ENCODE results near the gene TECTA. TPM values are rescaled to one million over a fixed set of nuclear protein-coding genes. Genes with fewer than 3 reads are reported as not detected.

The TECTA gene
- polyA plus RNA-seq, 1 donor from 2014 or later, result 3.3 TPM

DNA sequence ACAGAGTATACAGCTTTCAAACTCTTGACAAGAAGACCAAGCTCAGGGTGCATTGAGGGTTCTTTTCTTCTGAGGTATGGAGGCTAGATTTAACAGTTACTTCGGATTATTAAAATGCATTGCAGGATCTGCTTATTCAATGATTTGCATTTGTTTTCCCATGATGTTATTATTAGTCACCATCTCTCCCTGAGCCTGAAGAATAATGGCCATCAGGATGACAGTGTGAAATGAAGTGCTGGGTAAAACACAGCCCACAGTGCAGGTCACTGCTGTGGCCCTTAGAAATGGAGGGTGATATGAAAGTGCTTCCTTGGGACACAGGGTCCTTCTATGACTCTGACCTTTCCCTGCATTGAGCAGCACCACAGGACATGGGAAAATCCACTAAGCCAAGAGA, 40.0 kb downstream of the TECTA start:
- no peaks in the 10 kb centered on the region for H4K20me1 ChIP-seq (ENCODE audit: insufficient read depth)
- no peak overlapping the region for H3K27ac ChIP-seq (ENCODE audit: low read length)
- H2AFZ ChIP-seq (ENCODE audit: low read depth, low read length), result no peak overlapping the region
- no peaks in the 10 kb centered on the region for H3K79me2 ChIP-seq (replicated peaks; ENCODE audit: insufficient read depth, low read length)
- H3K4me3 ChIP-seq (ENCODE audit: low read length), result no peak overlapping the region
- no peaks in the 10 kb centered on the region for H3F3A ChIP-seq (ENCODE audit: insufficient read depth, low read length, poor library complexity, severe bottlenecking)
- no peaks in the 10 kb centered on the region for H3K9me2 ChIP-seq (ENCODE audit: insufficient read depth, low read length)
- no peaks in the 10 kb centered on the region for H3K36me3 ChIP-seq (ENCODE audit: insufficient read depth, low read length)
- no peaks in the 10 kb centered on the region for H3K27me3 ChIP-seq (ENCODE audit: insufficient read depth, low read depth, low read length)
- TF ChIP-seq RAD21 (conservative IDR thresholded peaks at IDR 0.05) (no peak), SMC3 (conservative IDR thresholded peaks at IDR 0.05; ENCODE audit: poor library complexity) (no peak), EP300 (conservative IDR thresholded peaks at IDR 0.05; ENCODE audit: poor library complexity, severe bottlenecking) (no peak), POLR2AphosphoS5 (IDR thresholded peaks at IDR 0.05) (no peak), MXI1 (conservative IDR thresholded peaks at IDR 0.05; ENCODE audit: poor library complexity, severe bottlenecking) (no peak)
- TF ChIP-seq, protein P1, sequence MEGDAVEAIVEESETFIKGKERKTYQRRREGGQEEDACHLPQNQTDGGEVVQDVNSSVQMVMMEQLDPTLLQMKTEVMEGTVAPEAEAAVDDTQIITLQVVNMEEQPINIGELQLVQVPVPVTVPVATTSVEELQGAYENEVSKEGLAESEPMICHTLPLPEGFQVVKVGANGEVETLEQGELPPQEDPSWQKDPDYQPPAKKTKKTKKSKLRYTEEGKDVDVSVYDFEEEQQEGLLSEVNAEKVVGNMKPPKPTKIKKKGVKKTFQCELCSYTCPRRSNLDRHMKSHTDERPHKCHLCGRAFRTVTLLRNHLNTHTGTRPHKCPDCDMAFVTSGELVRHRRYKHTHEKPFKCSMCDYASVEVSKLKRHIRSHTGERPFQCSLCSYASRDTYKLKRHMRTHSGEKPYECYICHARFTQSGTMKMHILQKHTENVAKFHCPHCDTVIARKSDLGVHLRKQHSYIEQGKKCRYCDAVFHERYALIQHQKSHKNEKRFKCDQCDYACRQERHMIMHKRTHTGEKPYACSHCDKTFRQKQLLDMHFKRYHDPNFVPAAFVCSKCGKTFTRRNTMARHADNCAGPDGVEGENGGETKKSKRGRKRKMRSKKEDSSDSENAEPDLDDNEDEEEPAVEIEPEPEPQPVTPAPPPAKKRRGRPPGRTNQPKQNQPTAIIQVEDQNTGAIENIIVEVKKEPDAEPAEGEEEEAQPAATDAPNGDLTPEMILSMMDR (IDR thresholded peaks at IDR 0.05; ENCODE audit: poor library complexity, severe bottlenecking), result no peak
- no peak overlapping the region for H3K4me2 ChIP-seq (ENCODE audit: low read length)
- H3K9me3 ChIP-seq (ENCODE audit: low read length), result no peaks in the 10 kb centered on the region
- H3K9ac ChIP-seq (ENCODE audit: low read length), result no peak overlapping the region

DNA sequence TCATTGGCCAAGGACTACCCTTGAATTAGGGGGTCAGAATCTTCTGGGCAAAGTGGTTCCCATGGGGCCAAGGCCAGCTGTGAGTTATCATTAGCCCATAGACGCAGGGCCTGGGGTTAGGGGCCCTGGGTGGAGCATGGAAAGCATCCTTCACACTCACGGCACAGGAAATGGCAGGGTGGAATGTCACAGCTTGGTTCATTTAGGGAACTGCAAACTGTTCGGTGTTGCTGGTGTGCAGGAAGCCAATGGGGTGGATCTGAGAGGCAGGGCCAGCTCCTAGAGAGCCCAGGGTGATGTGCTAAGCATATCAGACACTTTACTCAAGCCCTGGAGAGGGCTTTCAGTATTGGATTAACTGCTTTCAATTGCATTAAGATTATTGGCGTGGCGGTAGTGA, 42.9 kb downstream of the TECTA start:
- Histone ChIP-seq H3K9me3 (ENCODE audit: low read length) (no peaks in the 10 kb centered on the region), H3K79me2 (replicated peaks; ENCODE audit: insufficient read depth, low read length) (no peaks in the 10 kb centered on the region), H3K4me3 (ENCODE audit: low read length) (no peak overlapping the region), H3K36me3 (ENCODE audit: insufficient read depth, low read length) (no peaks in the 10 kb centered on the region), H2AFZ (ENCODE audit: low read depth, low read length) (no peak overlapping the region), H3K9me2 (ENCODE audit: insufficient read depth, low read length) (no peaks in the 10 kb centered on the region), H3K4me2 (ENCODE audit: low read length) (no peak overlapping the region), H4K20me1 (ENCODE audit: insufficient read depth) (no peaks in the 10 kb centered on the region), H3K9ac (ENCODE audit: low read length) (no peak overlapping the region), H3K27ac (ENCODE audit: low read length) (no peak overlapping the region), H3K27me3 (ENCODE audit: insufficient read depth, low read depth, low read length) (no peaks in the 10 kb centered on the region), H3F3A (ENCODE audit: insufficient read depth, low read length, poor library complexity, severe bottlenecking) (no peaks in the 10 kb centered on the region)
- no peak for TF ChIP-seq POLR2AphosphoS5 (IDR thresholded peaks at IDR 0.05)

DNA sequence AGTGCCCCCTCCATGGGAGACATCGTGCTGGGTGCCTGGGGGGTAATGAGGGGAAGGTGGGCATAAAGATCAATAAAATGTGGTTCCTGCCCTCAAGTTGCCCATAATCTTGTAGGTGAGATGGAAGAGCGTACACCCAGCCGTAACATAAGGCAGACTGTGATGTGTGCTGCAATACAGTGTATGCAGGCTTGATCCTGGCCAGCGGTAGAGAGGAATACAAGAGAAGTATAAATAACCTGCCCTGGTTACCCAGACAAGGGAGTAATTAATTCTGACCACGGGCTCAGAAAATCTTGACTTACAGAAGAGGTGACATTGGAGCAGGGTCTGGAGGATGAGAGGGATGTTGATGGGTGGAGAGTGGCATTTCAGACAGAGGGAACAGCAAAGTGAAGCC, 43.7 kb downstream of the TECTA start:
- no peaks in the 10 kb centered on the region for H3K79me2 ChIP-seq (replicated peaks; ENCODE audit: insufficient read depth, low read length)
- no peaks in the 10 kb centered on the region for H3K9me3 ChIP-seq (ENCODE audit: low read length)

More for the DNA sequence above, 43.7 kb downstream of the TECTA start:
- no peak overlapping the region for H3K4me3 ChIP-seq (ENCODE audit: low read length)
- H3K36me3 ChIP-seq (ENCODE audit: insufficient read depth, low read length), result no peaks in the 10 kb centered on the region
- H3K9ac ChIP-seq (ENCODE audit: low read length), result no peak overlapping the region
- TF ChIP-seq POLR2AphosphoS5 (IDR thresholded peaks at IDR 0.05) (no peak), SMC3 (conservative IDR thresholded peaks at IDR 0.05; ENCODE audit: poor library complexity) (no peak), EZH2 (IDR thresholded peaks at IDR 0.05; ENCODE audit: borderline replicate concordance, insufficient read depth, low read length, poor library complexity, severe bottlenecking) (no peak), TAF1 (IDR thresholded peaks at IDR 0.05; ENCODE audit: low read depth) (no peak), EP300 (conservative IDR thresholded peaks at IDR 0.05; ENCODE audit: poor library complexity, severe bottlenecking) (no peak), RAD21 (conservative IDR thresholded peaks at IDR 0.05) (no peak), MXI1 (conservative IDR thresholded peaks at IDR 0.05; ENCODE audit: poor library complexity, severe bottlenecking) (no peak)
- TF ChIP-seq, protein P2, sequence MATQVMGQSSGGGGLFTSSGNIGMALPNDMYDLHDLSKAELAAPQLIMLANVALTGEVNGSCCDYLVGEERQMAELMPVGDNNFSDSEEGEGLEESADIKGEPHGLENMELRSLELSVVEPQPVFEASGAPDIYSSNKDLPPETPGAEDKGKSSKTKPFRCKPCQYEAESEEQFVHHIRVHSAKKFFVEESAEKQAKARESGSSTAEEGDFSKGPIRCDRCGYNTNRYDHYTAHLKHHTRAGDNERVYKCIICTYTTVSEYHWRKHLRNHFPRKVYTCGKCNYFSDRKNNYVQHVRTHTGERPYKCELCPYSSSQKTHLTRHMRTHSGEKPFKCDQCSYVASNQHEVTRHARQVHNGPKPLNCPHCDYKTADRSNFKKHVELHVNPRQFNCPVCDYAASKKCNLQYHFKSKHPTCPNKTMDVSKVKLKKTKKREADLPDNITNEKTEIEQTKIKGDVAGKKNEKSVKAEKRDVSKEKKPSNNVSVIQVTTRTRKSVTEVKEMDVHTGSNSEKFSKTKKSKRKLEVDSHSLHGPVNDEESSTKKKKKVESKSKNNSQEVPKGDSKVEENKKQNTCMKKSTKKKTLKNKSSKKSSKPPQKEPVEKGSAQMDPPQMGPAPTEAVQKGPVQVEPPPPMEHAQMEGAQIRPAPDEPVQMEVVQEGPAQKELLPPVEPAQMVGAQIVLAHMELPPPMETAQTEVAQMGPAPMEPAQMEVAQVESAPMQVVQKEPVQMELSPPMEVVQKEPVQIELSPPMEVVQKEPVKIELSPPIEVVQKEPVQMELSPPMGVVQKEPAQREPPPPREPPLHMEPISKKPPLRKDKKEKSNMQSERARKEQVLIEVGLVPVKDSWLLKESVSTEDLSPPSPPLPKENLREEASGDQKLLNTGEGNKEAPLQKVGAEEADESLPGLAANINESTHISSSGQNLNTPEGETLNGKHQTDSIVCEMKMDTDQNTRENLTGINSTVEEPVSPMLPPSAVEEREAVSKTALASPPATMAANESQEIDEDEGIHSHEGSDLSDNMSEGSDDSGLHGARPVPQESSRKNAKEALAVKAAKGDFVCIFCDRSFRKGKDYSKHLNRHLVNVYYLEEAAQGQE (IDR thresholded peaks at IDR 0.05; ENCODE audit: borderline replicate concordance), result no peak
- TF ChIP-seq, protein P1 (IDR thresholded peaks at IDR 0.05; ENCODE audit: poor library complexity, severe bottlenecking), result no peak
- no peaks in the 10 kb centered on the region for H3K27me3 ChIP-seq (ENCODE audit: insufficient read depth, low read depth, low read length)
- no peak overlapping the region for H3K27ac ChIP-seq (ENCODE audit: low read length)
- H3K4me2 ChIP-seq (ENCODE audit: low read length), result no peak overlapping the region
- H4K20me1 ChIP-seq (ENCODE audit: insufficient read depth), result no peaks in the 10 kb centered on the region
- no peaks in the 10 kb centered on the region for H3F3A ChIP-seq (ENCODE audit: insufficient read depth, low read length, poor library complexity, severe bottlenecking)
- H3K9me2 ChIP-seq (ENCODE audit: insufficient read depth, low read length), result no peaks in the 10 kb centered on the region
- H2AFZ ChIP-seq (ENCODE audit: low read depth, low read length), result no peak overlapping the region
